ENCODE data around the gene ZNHIT2.
"Not testable (repeated sequence)": the region's sequence is repeated elsewhere in the genome, so short reads cannot be mapped to it uniquely, and the experiment has no call there.

Gene ZNHIT2

DNA sequence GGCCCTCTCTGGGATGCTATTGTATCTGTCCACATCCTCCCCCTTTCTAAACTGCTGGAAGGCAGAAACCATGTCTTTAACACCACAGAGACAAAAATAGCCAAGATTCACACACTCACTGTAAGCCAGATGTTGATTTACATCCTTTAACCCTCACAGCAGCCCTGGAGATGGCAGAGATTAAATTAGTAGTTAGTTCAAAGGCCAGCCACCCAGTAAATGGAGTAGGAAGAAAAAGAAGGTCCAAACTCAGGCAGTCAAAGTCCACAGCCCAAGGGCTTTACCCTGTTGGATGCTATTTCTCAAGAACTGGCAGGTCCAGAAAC is 2.1 kb upstream of the ZNHIT2 start:
- Histone ChIP-seq H3K27me3 (ENCODE audit: control insufficient read depth in 1 of 2, insufficient read depth in 2 of 2, low read length in 2 of 2) (no peaks in the 10 kb centered on the region), H3K36me3 (ENCODE audit: control insufficient read depth in 1 of 2, insufficient read depth in 2 of 2, low read length in 2 of 2) (peaks cover 26 to 32% of the 10 kb centered on the region in 2 donors), H3K4me3 (ENCODE audit: low read depth in 1 of 2, low read length in 2 of 2) (no peak overlapping the region), H3K9me3 (ENCODE audit: control insufficient read depth in 1 of 2, low read length in 2 of 2) (no peaks in the 10 kb centered on the region), H3K9ac (ENCODE audit: low read depth in 1 of 2, low read length in 2 of 2) (peak overlapping the region in 1 of 2 donors; percentile 93), H3K27ac (ENCODE audit: low read depth, low read length) (no peak overlapping the region), H3K4me1 (ENCODE audit: control insufficient read depth in 1 of 2, insufficient read depth in 2 of 2, low read length in 2 of 2) (peaks cover 32 to 46% of the 10 kb centered on the region in 2 donors)

DNA sequence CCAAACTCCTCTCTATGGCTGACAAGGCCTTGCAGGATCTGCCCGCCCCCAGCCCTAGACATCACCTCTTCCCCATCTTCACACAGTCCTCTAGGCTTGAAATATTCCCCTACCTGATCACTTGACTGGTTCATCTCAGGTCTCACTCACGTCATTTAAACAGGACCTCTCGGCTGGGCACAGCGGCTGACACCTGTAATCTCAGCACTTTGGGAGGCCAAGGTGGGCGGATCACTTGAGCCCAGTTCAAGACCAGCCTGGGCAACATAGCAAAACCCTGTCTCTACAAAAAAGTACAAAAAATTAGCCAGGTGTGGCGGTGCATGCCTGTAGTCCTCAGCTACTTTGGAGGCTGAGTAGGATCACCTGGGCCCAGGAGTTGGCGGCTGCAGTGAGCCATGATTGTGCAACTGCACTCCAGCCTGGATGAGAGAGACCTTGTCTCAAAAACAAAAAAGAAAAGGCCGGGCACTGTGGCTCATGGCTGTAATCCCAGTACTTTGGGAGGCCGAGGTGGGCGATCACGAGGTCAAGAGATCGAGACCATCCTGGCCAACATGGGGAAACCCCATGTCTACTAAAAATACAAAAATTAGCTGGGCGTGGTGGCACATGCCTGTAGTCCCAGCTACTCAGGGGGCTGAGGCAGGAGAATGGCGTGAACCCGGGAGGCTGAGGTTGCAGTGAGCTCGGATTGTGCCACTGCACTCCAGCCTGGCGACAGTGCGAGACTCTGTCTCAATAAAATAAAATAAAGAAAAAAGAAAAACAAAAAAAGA is 1.6 kb upstream of the ZNHIT2 start:
- not testable (repeated sequence) for H3K27me3 ChIP-seq (ENCODE audit: control insufficient read depth in 1 of 2, insufficient read depth in 2 of 2, low read length in 2 of 2); H3K4me3 ChIP-seq (ENCODE audit: low read depth in 1 of 2, low read length in 2 of 2); H3K27ac ChIP-seq (ENCODE audit: low read depth, low read length); H3K9me3 ChIP-seq (ENCODE audit: control insufficient read depth in 1 of 2, low read length in 2 of 2); H3K9ac ChIP-seq (ENCODE audit: low read depth in 1 of 2, low read length in 2 of 2)
- H3K36me3 ChIP-seq (ENCODE audit: control insufficient read depth in 1 of 2, insufficient read depth in 2 of 2, low read length in 2 of 2) = peaks cover 26 to 27% of the 10 kb centered on the region in 2 donors
- peaks cover 32 to 46% of the 10 kb centered on the region in 2 donors for H3K4me1 ChIP-seq (ENCODE audit: control insufficient read depth in 1 of 2, insufficient read depth in 2 of 2, low read length in 2 of 2)

DNA sequence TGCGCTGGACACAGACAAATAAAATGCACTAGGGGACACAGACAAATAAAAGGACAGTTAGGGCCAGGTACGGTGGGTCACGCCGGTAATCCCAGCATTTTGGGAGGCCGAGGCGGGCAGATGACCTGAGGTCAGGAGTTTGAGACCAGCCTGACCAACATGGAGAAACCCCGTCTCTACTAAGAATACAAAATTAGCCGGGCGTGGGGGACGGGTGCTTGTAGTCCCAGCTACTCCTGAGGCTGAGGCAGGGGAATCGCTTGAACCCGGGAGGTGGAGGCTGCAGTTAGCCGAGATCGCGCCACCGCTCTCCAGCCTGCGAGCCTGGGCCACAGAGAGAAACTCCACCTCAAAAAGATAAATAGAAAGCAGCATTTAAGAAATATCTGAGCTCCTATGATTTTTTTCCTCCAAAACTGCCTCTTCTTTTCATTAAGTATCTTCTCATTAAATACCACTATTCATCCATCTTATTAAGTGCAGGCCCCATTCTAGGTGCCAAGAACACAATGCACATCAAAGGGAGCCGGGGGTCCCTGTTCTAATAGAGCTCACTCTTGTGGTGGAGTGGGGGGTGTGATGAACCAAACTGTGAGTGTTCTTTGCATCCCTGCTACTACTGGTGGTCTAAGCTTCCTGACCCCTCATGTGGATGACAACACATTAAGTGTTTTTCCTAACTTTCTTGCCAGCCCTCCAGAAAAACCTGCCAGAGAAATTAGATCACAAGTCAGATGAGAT is 766 bp upstream of the ZNHIT2 start:
- peak overlapping the region in 1 of 2 donors; percentile 23 for H3K9ac ChIP-seq (ENCODE audit: low read depth in 1 of 2, low read length in 2 of 2)
- H3K27ac ChIP-seq (ENCODE audit: low read depth, low read length) = no peak overlapping the region
- H3K4me1 ChIP-seq (ENCODE audit: control insufficient read depth in 1 of 2, insufficient read depth in 2 of 2, low read length in 2 of 2) = peaks cover 36 to 49% of the 10 kb centered on the region in 2 donors
- H3K4me3 ChIP-seq (ENCODE audit: low read depth in 1 of 2, low read length in 2 of 2) = no peak overlapping the region
- H3K9me3 ChIP-seq (ENCODE audit: control insufficient read depth in 1 of 2, low read length in 2 of 2) = no peaks in the 10 kb centered on the region
- peaks cover 26 to 27% of the 10 kb centered on the region in 2 donors for H3K36me3 ChIP-seq (ENCODE audit: control insufficient read depth in 1 of 2, insufficient read depth in 2 of 2, low read length in 2 of 2)
- H3K27me3 ChIP-seq (ENCODE audit: control insufficient read depth in 1 of 2, insufficient read depth in 2 of 2, low read length in 2 of 2) = no peaks in the 10 kb centered on the region

DNA sequence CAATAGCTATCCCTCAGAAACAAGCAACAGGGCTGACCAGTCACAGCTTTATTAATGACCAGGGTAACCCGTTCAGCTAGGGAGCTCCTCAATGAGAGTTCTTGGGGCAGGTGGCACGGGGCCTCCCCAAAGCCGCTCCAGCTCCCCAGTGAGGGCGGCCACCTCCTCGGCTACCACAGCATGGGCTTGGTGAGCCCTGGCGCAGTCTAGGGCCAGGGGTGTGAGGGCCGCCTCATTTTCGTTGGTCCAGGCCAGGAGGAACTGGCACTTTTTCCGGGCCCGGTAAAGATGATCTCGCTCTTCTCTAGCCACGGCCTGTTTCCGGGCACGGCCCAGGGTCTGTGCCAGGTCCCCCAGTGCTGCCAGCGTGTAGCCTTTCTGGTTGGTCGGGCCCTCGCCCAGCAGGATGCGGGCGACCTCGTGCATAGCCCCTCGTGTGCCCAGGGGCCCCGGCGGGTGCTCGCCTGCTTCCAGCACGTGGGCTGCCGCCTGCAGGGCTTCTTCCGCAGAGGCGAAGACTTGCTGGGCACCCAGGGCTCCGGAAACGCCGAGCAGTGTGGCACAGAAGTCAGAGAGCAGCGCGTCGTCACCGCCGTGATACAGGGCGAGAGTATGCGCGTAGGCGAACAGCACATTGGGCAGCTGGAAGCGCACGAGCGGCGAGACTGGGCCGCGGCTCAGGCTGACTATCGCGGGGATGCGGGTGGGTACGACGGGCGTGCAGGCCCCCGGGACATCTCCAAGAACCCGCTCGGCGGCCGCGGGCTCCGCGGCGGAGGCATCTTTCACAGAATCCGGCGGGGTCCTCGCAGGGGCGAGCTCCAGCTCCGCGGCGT is 913 bp downstream of the ZNHIT2 start:
- peak overlapping the region; percentile 75 to 84 for H3K4me3 ChIP-seq (ENCODE audit: low read depth in 1 of 2, low read length in 2 of 2)
- H3K9ac ChIP-seq (ENCODE audit: low read depth in 1 of 2, low read length in 2 of 2) = peak overlapping the region; percentile 62 to 86
- H3K27ac ChIP-seq (ENCODE audit: low read depth, low read length) = peak overlapping the region; percentile 69
- H3K36me3 ChIP-seq (ENCODE audit: control insufficient read depth in 1 of 2, insufficient read depth in 2 of 2, low read length in 2 of 2) = peaks cover 26 to 27% of the 10 kb centered on the region in 2 donors
- H3K4me1 ChIP-seq (ENCODE audit: control insufficient read depth in 1 of 2, insufficient read depth in 2 of 2, low read length in 2 of 2) = peaks cover 36 to 54% of the 10 kb centered on the region in 2 donors
- H3K9me3 ChIP-seq (ENCODE audit: control insufficient read depth in 1 of 2, low read length in 2 of 2) = no peaks in the 10 kb centered on the region
- no peaks in the 10 kb centered on the region for H3K27me3 ChIP-seq (ENCODE audit: control insufficient read depth in 1 of 2, insufficient read depth in 2 of 2, low read length in 2 of 2)

DNA sequence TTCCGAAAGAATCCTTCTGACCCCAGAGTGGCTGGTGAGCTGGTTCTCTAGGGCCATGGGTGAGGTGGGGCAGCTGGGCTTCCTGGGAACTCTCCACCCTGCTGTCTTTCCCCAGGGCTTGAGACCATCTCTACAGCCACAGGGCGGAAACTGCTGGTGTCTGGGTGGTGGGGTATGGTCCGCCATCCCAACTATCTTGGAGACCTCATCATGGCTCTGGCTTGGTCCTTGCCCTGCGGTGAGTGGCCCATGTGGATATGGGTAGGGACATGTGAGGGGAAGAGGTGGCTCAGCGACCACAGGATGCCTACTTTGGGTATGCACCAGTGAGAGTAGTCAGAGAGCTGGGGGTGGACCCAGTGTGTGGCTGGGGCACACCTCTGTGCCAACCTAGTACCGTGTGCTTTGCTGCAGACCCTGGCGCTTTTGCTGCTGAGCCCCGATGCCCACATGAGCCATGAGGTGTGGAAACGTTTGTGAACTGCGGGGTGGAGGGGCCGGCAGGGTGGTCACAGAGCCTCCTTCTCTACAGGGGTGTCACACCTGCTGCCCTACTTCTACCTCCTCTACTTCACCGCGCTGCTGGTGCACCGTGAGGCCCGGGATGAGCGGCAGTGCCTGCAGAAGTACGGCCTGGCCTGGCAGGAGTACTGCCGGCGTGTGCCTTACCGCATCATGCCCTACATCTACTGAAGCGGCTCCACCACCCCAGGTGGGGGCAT is 2.0 kb downstream of the ZNHIT2 start:
- H3K9me3 ChIP-seq (ENCODE audit: control insufficient read depth in 1 of 2, low read length in 2 of 2) = no peaks in the 10 kb centered on the region
- no peak overlapping the region for H3K27ac ChIP-seq (ENCODE audit: low read depth, low read length)
- H3K27me3 ChIP-seq (ENCODE audit: control insufficient read depth in 1 of 2, insufficient read depth in 2 of 2, low read length in 2 of 2) = no peaks in the 10 kb centered on the region
- peaks cover 19 to 22% of the 10 kb centered on the region in 2 donors for H3K36me3 ChIP-seq (ENCODE audit: control insufficient read depth in 1 of 2, insufficient read depth in 2 of 2, low read length in 2 of 2)
- no peak overlapping the region for H3K4me3 ChIP-seq (ENCODE audit: low read depth in 1 of 2, low read length in 2 of 2)
- H3K4me1 ChIP-seq (ENCODE audit: control insufficient read depth in 1 of 2, insufficient read depth in 2 of 2, low read length in 2 of 2) = peaks cover 38 to 53% of the 10 kb centered on the region in 2 donors
- no peak overlapping the region for H3K9ac ChIP-seq (ENCODE audit: low read depth in 1 of 2, low read length in 2 of 2)

DNA sequence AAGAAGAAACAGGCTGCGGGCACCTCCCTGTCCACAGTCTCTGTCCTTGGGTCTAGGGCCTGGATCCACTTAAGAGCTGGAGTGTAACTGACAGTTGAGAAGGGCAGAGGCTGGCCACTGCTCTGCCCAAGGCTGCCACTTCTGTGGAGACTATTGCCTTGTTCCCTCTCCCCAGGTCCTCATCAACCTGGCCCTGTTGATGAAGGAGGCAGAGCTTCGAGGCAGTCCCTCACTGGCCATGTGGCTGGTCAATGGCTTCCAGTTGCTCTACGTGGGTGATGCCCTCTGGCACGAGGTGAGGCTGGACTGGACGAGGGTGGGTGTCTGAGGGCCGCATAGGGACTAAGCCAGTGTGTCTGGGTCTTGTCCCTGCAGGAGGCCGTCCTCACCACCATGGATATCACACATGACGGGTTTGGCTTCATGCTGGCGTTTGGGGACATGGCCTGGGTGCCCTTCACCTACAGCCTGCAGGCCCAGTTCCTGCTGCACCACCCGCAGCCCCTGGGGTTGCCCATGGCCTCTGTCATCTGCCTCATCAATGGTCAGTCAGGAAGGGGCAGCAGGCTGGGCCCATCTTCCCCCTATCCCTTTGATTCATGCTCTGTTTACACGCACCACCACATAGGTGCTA is 2.8 kb downstream of the ZNHIT2 start:
- peaks cover 10 to 16% of the 10 kb centered on the region in 2 donors for H3K36me3 ChIP-seq (ENCODE audit: control insufficient read depth in 1 of 2, insufficient read depth in 2 of 2, low read length in 2 of 2)
- H3K4me1 ChIP-seq (ENCODE audit: control insufficient read depth in 1 of 2, insufficient read depth in 2 of 2, low read length in 2 of 2) = peaks cover 33 to 50% of the 10 kb centered on the region in 2 donors
- H3K27ac ChIP-seq (ENCODE audit: low read depth, low read length) = no peak overlapping the region
- no peak overlapping the region for H3K9ac ChIP-seq (ENCODE audit: low read depth in 1 of 2, low read length in 2 of 2)
- no peaks in the 10 kb centered on the region for H3K9me3 ChIP-seq (ENCODE audit: control insufficient read depth in 1 of 2, low read length in 2 of 2)
- H3K27me3 ChIP-seq (ENCODE audit: control insufficient read depth in 1 of 2, insufficient read depth in 2 of 2, low read length in 2 of 2) = no peaks in the 10 kb centered on the region
- H3K4me3 ChIP-seq (ENCODE audit: low read depth in 1 of 2, low read length in 2 of 2) = no peak overlapping the region

DNA sequence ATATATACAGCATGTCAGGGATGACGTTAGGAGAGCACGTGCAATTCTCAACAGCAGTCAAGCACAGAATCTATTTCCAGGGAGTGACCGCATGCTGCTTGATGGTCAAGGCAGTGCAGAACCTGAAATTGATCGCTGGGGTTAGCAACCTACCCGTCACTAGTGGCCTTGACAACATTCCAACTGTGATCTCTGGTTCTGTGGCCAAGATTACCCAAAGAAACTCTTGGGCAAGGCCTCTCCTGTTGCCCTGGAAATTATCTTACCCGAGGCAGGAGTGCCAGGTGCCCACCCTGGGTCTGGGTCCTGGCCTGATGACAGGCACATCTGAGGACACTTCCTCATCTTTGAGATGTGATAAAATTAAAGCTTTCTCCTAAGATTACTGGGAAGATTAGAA is 3.7 kb downstream of the ZNHIT2 start:
- H3K27ac ChIP-seq (ENCODE audit: low read depth, low read length) = no peak overlapping the region
- no peaks in the 10 kb centered on the region for H3K27me3 ChIP-seq (ENCODE audit: control insufficient read depth in 1 of 2, insufficient read depth in 2 of 2, low read length in 2 of 2)
- peaks cover 10 to 18% of the 10 kb centered on the region in 2 donors for H3K36me3 ChIP-seq (ENCODE audit: control insufficient read depth in 1 of 2, insufficient read depth in 2 of 2, low read length in 2 of 2)
- no peak overlapping the region for H3K4me3 ChIP-seq (ENCODE audit: low read depth in 1 of 2, low read length in 2 of 2)
- peaks cover 33 to 49% of the 10 kb centered on the region in 2 donors for H3K4me1 ChIP-seq (ENCODE audit: control insufficient read depth in 1 of 2, insufficient read depth in 2 of 2, low read length in 2 of 2)
- peak overlapping the region in 1 of 2 donors; percentile 73 for H3K9ac ChIP-seq (ENCODE audit: low read depth in 1 of 2, low read length in 2 of 2)
- H3K9me3 ChIP-seq (ENCODE audit: control insufficient read depth in 1 of 2, low read length in 2 of 2) = no peaks in the 10 kb centered on the region

DNA sequence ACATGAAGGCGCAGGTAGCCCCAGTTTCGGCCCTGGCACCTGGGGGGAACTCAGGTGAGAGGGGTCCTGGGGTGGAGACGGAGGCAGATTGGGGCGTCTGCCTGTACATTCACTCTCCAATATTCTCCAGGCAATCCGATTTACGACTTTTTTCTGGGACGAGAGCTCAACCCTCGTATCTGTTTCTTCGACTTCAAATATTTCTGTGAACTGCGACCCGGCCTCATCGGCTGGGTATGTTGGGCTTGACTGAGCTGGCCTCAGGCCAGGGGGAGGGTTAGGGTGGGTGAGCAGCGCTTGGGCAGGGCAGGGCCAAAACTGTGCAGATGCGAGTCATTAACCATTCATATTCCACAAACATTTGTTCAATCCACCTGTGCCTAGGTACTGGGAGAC is 4.1 kb downstream of the ZNHIT2 start:
- Histone ChIP-seq H3K27ac (ENCODE audit: low read depth, low read length) (no peak overlapping the region), H3K4me3 (ENCODE audit: low read depth in 1 of 2, low read length in 2 of 2) (peak overlapping the region; percentile 74 to 76), H3K9me3 (ENCODE audit: control insufficient read depth in 1 of 2, low read length in 2 of 2) (no peaks in the 10 kb centered on the region), H3K9ac (ENCODE audit: low read depth in 1 of 2, low read length in 2 of 2) (peak overlapping the region; percentile 73 to 80), H3K27me3 (ENCODE audit: control insufficient read depth in 1 of 2, insufficient read depth in 2 of 2, low read length in 2 of 2) (no peaks in the 10 kb centered on the region), H3K36me3 (ENCODE audit: control insufficient read depth in 1 of 2, insufficient read depth in 2 of 2, low read length in 2 of 2) (peaks cover 6 to 16% of the 10 kb centered on the region in 2 donors), H3K4me1 (ENCODE audit: control insufficient read depth in 1 of 2, insufficient read depth in 2 of 2, low read length in 2 of 2) (peaks cover 33 to 49% of the 10 kb centered on the region in 2 donors)

All from duodenal mucosa (tissue), 2 donors.